Fibroblast of villous mesenchyme (primary cell): ENCODE data around the gene PIK3R5. TPM values are rescaled to one million over a fixed set of nuclear protein-coding genes. Genes with fewer than 3 reads are reported as not detected.

Experiments
- DNase-seq: peaks from one replicate; pipeline ENCODE4 v3.0.0-alpha.2; 2010; ENCODE audit warnings: low read depth
- H3K4me3 ChIP-seq: 2 replicates; pipeline ENCODE4 v1.5.1; 2011; ENCODE audit warnings: low read depth, mild to moderate bottlenecking, low read length
- total RNA-seq: library from RNA; depleted of rRNA; stranded (reverse); fragments of >200 nt; gene quantifications from 2 replicates; pipeline ENCODE4 v1.2.3, GENCODE V29; 2012
- TF ChIP-seq, protein P1 (sequence below): IDR thresholded peaks from 2 replicates; pipeline ENCODE4 v1.5.1; 2012; ENCODE audit warnings: low read depth, mild to moderate bottlenecking, low read length; ENCODE audit not compliant: insufficient read depth

The PIK3R5 gene
- total RNA-seq, 1 donor: not detected

DNA sequence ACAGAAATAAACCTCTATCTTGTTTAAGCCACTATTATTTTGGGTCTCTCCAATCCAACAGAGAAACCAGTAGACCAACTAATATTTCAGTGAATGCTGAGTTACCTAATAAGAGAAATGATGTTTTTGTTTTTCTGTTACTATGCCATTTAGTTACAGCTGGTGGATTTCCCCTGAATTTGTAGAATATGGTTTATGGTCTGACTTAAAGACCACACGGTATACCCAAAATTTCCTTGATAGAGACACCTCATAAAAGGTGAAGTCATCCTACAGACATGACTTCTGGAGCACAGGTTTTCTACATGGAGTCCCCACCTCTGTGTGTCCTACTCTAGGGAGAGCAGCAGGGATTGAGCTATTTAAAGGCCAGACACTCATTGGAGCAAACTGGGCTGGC lies 13.3 kb downstream of the PIK3R5 start:
- TF ChIP-seq, protein P1, sequence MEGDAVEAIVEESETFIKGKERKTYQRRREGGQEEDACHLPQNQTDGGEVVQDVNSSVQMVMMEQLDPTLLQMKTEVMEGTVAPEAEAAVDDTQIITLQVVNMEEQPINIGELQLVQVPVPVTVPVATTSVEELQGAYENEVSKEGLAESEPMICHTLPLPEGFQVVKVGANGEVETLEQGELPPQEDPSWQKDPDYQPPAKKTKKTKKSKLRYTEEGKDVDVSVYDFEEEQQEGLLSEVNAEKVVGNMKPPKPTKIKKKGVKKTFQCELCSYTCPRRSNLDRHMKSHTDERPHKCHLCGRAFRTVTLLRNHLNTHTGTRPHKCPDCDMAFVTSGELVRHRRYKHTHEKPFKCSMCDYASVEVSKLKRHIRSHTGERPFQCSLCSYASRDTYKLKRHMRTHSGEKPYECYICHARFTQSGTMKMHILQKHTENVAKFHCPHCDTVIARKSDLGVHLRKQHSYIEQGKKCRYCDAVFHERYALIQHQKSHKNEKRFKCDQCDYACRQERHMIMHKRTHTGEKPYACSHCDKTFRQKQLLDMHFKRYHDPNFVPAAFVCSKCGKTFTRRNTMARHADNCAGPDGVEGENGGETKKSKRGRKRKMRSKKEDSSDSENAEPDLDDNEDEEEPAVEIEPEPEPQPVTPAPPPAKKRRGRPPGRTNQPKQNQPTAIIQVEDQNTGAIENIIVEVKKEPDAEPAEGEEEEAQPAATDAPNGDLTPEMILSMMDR: no peak
- H3K4me3 ChIP-seq: no peak overlapping the region
- DNase-seq: no peak

DNA sequence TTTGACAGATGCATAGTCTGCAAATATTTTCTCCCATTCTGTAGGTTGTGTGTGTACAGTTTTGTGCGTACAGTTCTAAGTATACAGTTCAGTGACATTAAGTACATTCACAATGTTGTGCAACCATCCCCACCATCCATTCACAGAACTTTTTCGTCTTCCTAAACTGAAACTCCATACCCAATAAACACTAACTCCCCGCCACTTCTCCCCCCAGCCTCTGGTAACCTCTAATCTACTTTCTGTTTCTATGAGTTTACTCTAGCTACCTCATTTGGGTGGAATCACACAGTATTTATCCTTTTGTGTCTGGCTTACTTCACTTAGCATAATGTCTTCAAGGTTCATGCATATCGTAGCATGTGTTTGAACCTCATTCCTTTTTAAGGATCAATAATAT lies 14.3 kb downstream of the PIK3R5 start:
- DNase-seq: no peak
- no peak overlapping the region for H3K4me3 ChIP-seq
- TF ChIP-seq, protein P1: no peak

DNA sequence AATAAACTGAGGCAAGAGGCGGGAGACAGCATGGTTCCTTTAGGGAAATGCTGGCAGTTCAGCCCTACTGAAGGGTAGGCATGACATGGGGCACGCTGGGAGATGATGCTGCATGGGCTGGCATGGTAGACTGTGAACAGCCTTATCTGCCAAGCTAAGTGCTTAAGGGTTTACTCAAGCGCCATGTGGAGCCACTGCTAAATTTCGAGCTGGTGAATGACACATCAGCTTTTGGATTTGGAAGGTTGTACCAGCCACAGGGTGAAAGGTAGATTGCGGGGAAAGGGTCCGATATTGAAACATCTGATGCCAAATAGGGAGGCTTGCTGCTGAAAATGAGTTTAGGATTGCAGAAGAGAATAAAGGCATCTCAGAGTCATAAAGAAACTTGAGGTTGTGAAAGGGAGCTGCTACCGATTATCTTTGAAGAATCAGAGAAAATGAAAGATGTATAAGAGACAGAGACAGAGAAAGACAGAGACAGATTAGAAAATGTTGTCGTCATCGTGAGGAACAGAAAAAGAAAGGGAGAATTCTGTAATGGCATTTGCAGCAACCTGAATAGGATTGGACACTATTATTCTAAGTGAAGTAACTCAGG lies 16.3 kb downstream of the PIK3R5 start:
- DNase-seq: no peak
- TF ChIP-seq, protein P1: no peak
- no peak overlapping the region for H3K4me3 ChIP-seq

DNA sequence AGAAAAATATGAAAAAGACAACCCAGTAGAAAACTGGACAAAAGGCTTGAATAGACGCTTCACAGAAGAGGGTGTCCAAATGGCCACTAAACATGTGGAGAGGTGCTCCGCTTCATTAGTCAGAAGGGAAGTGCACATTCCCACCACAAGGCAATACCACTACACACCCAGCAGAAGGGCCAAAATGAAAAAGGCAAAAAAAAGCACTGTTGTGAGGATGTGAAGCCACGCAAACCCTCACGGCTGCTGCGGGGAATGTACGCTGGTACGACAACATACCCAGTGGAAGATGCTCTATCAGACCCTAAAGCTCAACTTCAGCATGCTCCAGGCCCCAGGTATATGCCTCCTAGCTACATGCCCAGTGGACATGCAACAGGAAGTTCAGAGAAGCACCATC lies 17.0 kb downstream of the PIK3R5 start:
- TF ChIP-seq, protein P1: no peak
- no peak overlapping the region for H3K4me3 ChIP-seq
- DNase-seq: no peak

DNA sequence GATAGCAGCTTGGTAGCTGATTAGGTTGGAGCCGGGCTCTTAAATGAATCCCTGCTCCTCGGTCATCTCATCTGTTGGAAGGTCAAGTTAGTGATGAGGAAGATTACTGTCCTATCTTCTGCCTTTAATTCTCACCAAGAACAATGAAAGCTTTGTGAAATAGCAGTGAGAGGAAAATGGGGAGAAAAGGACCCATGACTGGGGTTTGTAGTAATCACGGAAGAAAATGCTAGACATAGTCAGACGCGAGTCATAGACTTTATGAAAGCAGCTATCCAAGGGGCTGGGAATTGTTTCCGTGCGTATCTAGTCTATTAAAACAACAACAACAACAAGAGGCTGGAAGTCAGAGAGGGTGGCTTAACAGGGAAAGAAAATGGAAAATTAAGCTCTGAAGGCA lies 18.3 kb downstream of the PIK3R5 start:
- H3K4me3 ChIP-seq: no peak overlapping the region
- DNase-seq: no peak
- TF ChIP-seq, protein P1: no peak

DNA sequence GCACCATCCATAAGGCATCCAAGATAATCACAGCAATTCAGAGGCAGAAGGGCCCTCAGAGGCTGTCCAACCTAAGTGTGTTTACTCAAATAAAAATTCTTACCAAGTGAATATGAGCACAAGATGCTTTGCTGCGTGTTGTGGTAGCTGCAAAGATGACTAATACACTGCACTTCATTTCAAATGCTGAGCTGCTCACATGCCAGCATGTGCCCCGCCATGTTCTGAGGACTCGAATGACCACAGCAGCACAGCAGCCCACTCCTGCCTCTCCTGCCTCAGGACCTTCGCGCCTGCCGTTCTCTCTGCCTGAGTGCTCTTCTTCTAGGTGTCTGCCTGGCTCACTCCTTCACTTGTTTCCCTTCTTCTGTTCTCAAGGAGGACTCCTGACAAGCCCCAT lies 19.0 kb downstream of the PIK3R5 start:
- no peak overlapping the region for H3K4me3 ChIP-seq
- peak; percentile 1 for DNase-seq
- TF ChIP-seq, protein P1: no peak

DNA sequence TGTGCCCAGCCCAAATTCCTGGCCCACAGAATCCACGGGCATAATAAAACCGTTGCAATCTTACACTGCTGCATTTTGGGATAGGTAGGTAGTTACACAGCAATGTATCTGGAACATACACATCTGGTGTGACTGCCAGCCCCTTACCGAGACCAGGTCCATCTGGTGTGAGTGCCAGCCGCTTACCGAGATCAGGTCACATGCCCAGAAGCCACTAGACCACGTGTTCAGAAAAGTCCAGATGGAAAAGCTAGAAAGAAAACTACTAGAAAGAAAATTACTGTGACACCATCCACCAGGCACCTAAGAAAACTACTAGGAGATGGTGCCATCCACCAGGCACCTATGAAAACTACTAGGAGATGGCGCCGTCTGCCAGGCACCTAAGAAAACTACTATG lies 19.4 kb downstream of the PIK3R5 start:
- TF ChIP-seq, protein P1: no peak
- no peak for DNase-seq
- H3K4me3 ChIP-seq: no peak overlapping the region
